Neutrophil (primary cell): Measurements from ENCODE around the gene TCFL5.
A peak's percentile ranks its signal among the peaks of the same experiment; 100 is the strongest.

ENCODE experiments used
- H3K27ac ChIP-seq: fragments of 200-600 bp; sonication (generic); 2 replicates; pipeline ENCODE4 v1.5.1; 2016; ENCODE audit warnings: mild to moderate bottlenecking, moderate library complexity
- H3K27me3 ChIP-seq: fragments of 200-600 bp; sonication (generic); 2 replicates; pipeline ENCODE4 v1.6.0; 2016; ENCODE audit warnings: mild to moderate bottlenecking
- H3K36me3 ChIP-seq: fragments of 200-600 bp; sonication (generic); 2 replicates; pipeline ENCODE4 v1.5.1; 2017
- H3K4me1 ChIP-seq, 2 experiments: fragments of 200-600 bp in 1 of 2; sonication (generic) in 1 of 2; 1 replicate in 1 of 2; 2 replicates in 1 of 2; pipeline versions ENCODE4 v1.5.1 to v1.6.1; 2013 to 2016; ENCODE audit warnings: low read depth in 1 of 2, low read length in 1 of 2, mild to moderate bottlenecking in 1 of 2, moderate library complexity in 1 of 2; ENCODE audit not compliant: control insufficient read depth in 1 of 2, insufficient read depth in 1 of 2
- H3K4me3 ChIP-seq, 2 experiments: fragments of 200-600 bp in 1 of 2; sonication (generic) in 1 of 2; 1 replicate in 1 of 2; 2 replicates in 1 of 2; pipeline ENCODE4 v1.5.1; 2013 to 2016; ENCODE audit warnings: low read depth in 1 of 2, low read length in 1 of 2, mild to moderate bottlenecking in 1 of 2, moderate library complexity in 1 of 2
- H3K9me3 ChIP-seq: fragments of 200-600 bp; sonication (generic); 2 replicates; pipeline ENCODE4 v1.5.1; 2016
- CTCF ChIP-seq: fragments of 200-600 bp; sonication (generic); IDR thresholded peaks from 2 replicates; pipeline ENCODE4 v1.5.1; 2016; ENCODE audit warnings: antibody characterized with exemption

TCFL5 gene

GRCh38 chr20:62861726-62862336 is at the start of gene TCFL5:
Gene TCFL5 (minus strand): TSS chr20:62861822. CDS start chr20:62861670, 152 bp downstream.
- H3K27me3 ChIP-seq = peaks cover 25% of the 10 kb centered on the region
- peak within 1 kb of the TSS; percentile 52 to 66 for H3K4me3 ChIP-seq
- peak within 1 kb of the TSS; percentile 58 for H3K27ac ChIP-seq
- H3K4me1 ChIP-seq = peaks cover 9 to 18% of the 10 kb centered on the region in 2 experiments
- no peaks in the 10 kb centered on the region for H3K9me3 ChIP-seq
- peaks cover 5% of the 10 kb centered on the region for H3K36me3 ChIP-seq
- TF ChIP-seq CTCF = peak; percentile 36

GRCh38 chr20:62910777-62911497 is 49.3 kb upstream of the TCFL5 start:
- H3K27ac ChIP-seq = no peak overlapping the region
- H3K4me3 ChIP-seq = no peak overlapping the region
- no peaks in the 10 kb centered on the region for H3K27me3 ChIP-seq
- H3K4me1 ChIP-seq = no peaks in the 10 kb centered on the region
- H3K9me3 ChIP-seq = no peaks in the 10 kb centered on the region
- no peak for TF ChIP-seq CTCF
- H3K36me3 ChIP-seq = peaks cover 75% of the 10 kb centered on the region

- TF ChIP-seq CTCF = no peak
- Histone ChIP-seq H3K4me3 (no peak overlapping the region), H3K4me1 (no peaks in the 10 kb centered on the region), H3K27ac (no peak overlapping the region), H3K36me3 (peaks cover 82% of the 10 kb centered on the region), H3K27me3 (no peaks in the 10 kb centered on the region), H3K9me3 (no peaks in the 10 kb centered on the region)
These were observed 48.7 kb upstream of the TCFL5 start for GRCh38 chr20:62910217-62910766.

GRCh38 chr20:62908971-62909791 is 47.6 kb upstream of the TCFL5 start:
- Histone ChIP-seq H3K27me3 (no peaks in the 10 kb centered on the region), H3K27ac (no peak overlapping the region), H3K9me3 (no peaks in the 10 kb centered on the region), H3K36me3 (peaks cover 93% of the 10 kb centered on the region), H3K4me3 (no peak overlapping the region), H3K4me1 (no peaks in the 10 kb centered on the region)
- TF ChIP-seq CTCF = no peak
